GM23338 (cell line): ENCODE results near the gene MIDN.

Experiments used
- CTCF ChIP-seq, 2 experiments: fragments of 200-600 bp in 1 of 2; sonication (generic) in 1 of 2; conservative IDR thresholded peaks; 2 replicates each; pipeline versions ENCODE4 v1.5.1 to v1.6.1; 2016 to 2017; ENCODE audit warnings: antibody characterized with exemption in 2 of 2, low read depth in 2 of 2, mild to moderate bottlenecking in 2 of 2, moderate library complexity in 1 of 2
- ETS1 ChIP-seq: IDR thresholded peaks from 2 replicates; pipeline ENCODE4 v1.6.1; 2016; ENCODE audit warnings: antibody characterized with exemption
- EZH2 ChIP-seq: fragments of 200-600 bp; sonication (generic); IDR thresholded peaks from one replicate; pipeline ENCODE4 v1.8.0; 2017; ENCODE audit warnings: antibody characterized with exemption, mild to moderate bottlenecking, low read depth; ENCODE audit not compliant: unreplicated experiment

- no peak for TF ChIP-seq CTCF (conservative IDR thresholded peaks at IDR 0.05; ENCODE audit: low read depth in 2 of 2)
- TF ChIP-seq EZH2: no peak
- no peak for TF ChIP-seq ETS1
These were observed 35.0 kb downstream of the MIDN start for GRCh38 chr19:1283207-1283916.
